Panc1 (cell line): ENCODE data around the gene SUGCT. TPM values are rescaled to one million over a fixed set of nuclear protein-coding genes. Genes with fewer than 3 reads are reported as not detected.

ENCODE experiments used
- ATAC-seq: fragments of 200-7000 bp; cut with Tn5 transposase; 2 replicates; pipeline ENCODE4 v1.9.1; 2020; ENCODE audit warnings: mild to moderate bottlenecking, moderate library complexity
- BruUV-seq: library from RNA; stranded (reverse); fragments of 400-500 nt; replicated peaks from 2 replicates; lab custom pipeline; 2021; lab: Mats Ljungman, UMichigan
- CTCF ChIA-PET: fragments of 300-600 bp; sonication (Branson Sonifier 250); formaldehyde crosslinking; loops from one replicate; lab custom pipeline; 2022; ENCODE audit warnings: antibody characterized with exemption; lab: Charles Lee
- POLR2A ChIA-PET: fragments of 300-600 bp; sonication (Branson Sonifier 250); formaldehyde crosslinking; loops from one replicate; lab custom pipeline; 2022; ENCODE audit warnings: antibody characterized with exemption; lab: Charles Lee
- DNase-seq: peaks from one replicate; pipeline ENCODE4 v3.0.0-alpha.2; 2010; ENCODE audit warnings: low read depth, low spot score
- H3K27ac ChIP-seq: 2 replicates; pipeline ENCODE4 v1.5.1; 2011; ENCODE audit warnings: mild to moderate bottlenecking, low read length, inconsistent platforms
- H3K27me3 ChIP-seq: fragments of 200-500 bp; sonication (Bioruptor generic); 2 replicates; pipeline ENCODE4 v1.6.0; 2014; ENCODE audit warnings: low read length, inconsistent platforms; ENCODE audit not compliant: control insufficient read depth, insufficient read depth
- H3K36me3 ChIP-seq: fragments of 200-500 bp; sonication (Bioruptor generic); 2 replicates; pipeline ENCODE4 v1.5.1; 2014; ENCODE audit warnings: inconsistent platforms, mild to moderate bottlenecking, low read length, moderate library complexity; ENCODE audit not compliant: control insufficient read depth, insufficient read depth
- H3K4me1 ChIP-seq: 2 replicates; pipeline ENCODE4 v1.5.1; 2011; ENCODE audit warnings: inconsistent platforms, mild to moderate bottlenecking, low read length, moderate library complexity; ENCODE audit not compliant: control insufficient read depth, insufficient read depth
- H3K4me3 ChIP-seq, 2 experiments: 2 replicates each; pipeline ENCODE4 v1.5.1; 2011 to 2012; ENCODE audit warnings: low read depth in 2 of 2, low read length in 2 of 2, mild to moderate bottlenecking in 2 of 2, inconsistent platforms in 1 of 2, moderate library complexity in 1 of 2
- H3K9me3 ChIP-seq: fragments of 200-500 bp; sonication (Bioruptor generic); 2 replicates; pipeline ENCODE4 v1.5.1; 2014; ENCODE audit warnings: low read depth, mild to moderate bottlenecking, inconsistent platforms, low read length, moderate library complexity; ENCODE audit not compliant: control insufficient read depth, insufficient read depth
- POLR2AphosphoS5 ChIP-seq: IDR thresholded peaks from 2 replicates; pipeline ENCODE4 v1.6.1; 2012; ENCODE audit warnings: mild to moderate bottlenecking, low read depth, low read length, moderate library complexity
- SIN3A ChIP-seq: IDR thresholded peaks from 2 replicates; pipeline ENCODE4 v1.6.1; 2012; ENCODE audit warnings: low read depth, mild to moderate bottlenecking, low read length, moderate library complexity, borderline replicate concordance; ENCODE audit not compliant: insufficient read depth
- TCF7L2 ChIP-seq: IDR thresholded peaks from 2 replicates; pipeline ENCODE4 v1.6.1; 2011; ENCODE audit warnings: mild to moderate bottlenecking, low read depth, low read length, inconsistent platforms
- in situ Hi-C: cut with HindIII; loops from 2 replicates; pipeline ENCODE4 v1.10.0; 2016; ENCODE audit warnings: low sequenced_read_pairs, low pct_unique_long_range_greater_than_20kb
- intact Hi-C: fragments of 100-400 bp; cut with micrococcal nuclease; formaldehyde crosslinking; loops from one replicate; pipeline ENCODE4 v1.10.0; 2022; ENCODE audit not compliant: unreplicated experiment
- total RNA-seq: library from RNA; stranded (reverse); gene quantifications from one replicate; pipeline ENCODE4 v1.2.1, GENCODE V29; 2021; ENCODE audit not compliant: unreplicated experiment
- TF ChIP-seq, protein P1 (sequence below): fragments of 450-650 bp; IDR thresholded peaks from 2 replicates; pipeline ENCODE4 v1.5.1; 2017; ENCODE audit warnings: mild to moderate bottlenecking
- TF ChIP-seq, protein P2 (sequence below), 2 experiments: IDR thresholded peaks; 2 replicates each; pipeline ENCODE4 v1.6.1; 2011 to 2012; ENCODE audit warnings: low read depth in 2 of 2, control low read depth in 1 of 2, low read length in 1 of 2, mild to moderate bottlenecking in 1 of 2, moderate library complexity in 1 of 2; ENCODE audit not compliant: insufficient read depth in 1 of 2

Gene SUGCT
- total RNA-seq, 1 experiment from 2014 or later = 3.1 TPM

DNA sequence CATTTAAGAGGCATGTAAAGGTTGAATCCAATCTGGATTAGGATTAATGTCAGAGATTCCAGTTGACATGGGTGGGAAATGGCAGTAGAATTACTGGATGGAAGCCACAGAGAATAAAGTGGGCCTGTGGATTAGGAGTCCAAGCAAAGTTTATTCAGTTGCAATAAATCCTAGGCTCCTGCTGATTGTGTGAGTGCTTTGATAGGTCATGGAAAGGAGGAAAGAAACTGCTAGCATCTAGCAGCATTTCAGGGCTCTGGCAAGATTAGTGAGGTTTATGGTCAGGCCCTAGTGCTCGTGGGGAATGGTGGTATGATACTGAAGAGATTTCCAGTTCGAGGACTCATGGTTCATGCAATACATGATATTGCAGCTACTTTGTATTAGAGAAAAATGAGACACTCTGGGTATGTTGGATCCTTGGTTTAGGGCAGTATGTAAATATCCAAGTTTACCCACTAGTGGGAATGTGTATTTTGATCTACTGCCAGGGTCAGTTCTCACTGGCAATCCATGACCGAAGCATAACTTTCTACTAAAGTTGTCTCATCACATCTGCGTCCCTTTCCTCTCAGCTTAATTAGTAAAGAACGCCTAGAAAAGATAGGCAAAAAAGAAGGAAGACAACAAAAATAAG lies 235.0 kb downstream of the SUGCT start:
- intact Hi-C loops (no loop called here), in situ Hi-C loops (no loop called here)
- ChIA-PET POLR2A (no interaction called here), CTCF (no interaction called here)
- no peak for TF ChIP-seq SIN3A
- TF ChIP-seq TCF7L2 = no peak
- TF ChIP-seq, protein P1, sequence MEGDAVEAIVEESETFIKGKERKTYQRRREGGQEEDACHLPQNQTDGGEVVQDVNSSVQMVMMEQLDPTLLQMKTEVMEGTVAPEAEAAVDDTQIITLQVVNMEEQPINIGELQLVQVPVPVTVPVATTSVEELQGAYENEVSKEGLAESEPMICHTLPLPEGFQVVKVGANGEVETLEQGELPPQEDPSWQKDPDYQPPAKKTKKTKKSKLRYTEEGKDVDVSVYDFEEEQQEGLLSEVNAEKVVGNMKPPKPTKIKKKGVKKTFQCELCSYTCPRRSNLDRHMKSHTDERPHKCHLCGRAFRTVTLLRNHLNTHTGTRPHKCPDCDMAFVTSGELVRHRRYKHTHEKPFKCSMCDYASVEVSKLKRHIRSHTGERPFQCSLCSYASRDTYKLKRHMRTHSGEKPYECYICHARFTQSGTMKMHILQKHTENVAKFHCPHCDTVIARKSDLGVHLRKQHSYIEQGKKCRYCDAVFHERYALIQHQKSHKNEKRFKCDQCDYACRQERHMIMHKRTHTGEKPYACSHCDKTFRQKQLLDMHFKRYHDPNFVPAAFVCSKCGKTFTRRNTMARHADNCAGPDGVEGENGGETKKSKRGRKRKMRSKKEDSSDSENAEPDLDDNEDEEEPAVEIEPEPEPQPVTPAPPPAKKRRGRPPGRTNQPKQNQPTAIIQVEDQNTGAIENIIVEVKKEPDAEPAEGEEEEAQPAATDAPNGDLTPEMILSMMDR = no peak
- TF ChIP-seq, protein P2, sequence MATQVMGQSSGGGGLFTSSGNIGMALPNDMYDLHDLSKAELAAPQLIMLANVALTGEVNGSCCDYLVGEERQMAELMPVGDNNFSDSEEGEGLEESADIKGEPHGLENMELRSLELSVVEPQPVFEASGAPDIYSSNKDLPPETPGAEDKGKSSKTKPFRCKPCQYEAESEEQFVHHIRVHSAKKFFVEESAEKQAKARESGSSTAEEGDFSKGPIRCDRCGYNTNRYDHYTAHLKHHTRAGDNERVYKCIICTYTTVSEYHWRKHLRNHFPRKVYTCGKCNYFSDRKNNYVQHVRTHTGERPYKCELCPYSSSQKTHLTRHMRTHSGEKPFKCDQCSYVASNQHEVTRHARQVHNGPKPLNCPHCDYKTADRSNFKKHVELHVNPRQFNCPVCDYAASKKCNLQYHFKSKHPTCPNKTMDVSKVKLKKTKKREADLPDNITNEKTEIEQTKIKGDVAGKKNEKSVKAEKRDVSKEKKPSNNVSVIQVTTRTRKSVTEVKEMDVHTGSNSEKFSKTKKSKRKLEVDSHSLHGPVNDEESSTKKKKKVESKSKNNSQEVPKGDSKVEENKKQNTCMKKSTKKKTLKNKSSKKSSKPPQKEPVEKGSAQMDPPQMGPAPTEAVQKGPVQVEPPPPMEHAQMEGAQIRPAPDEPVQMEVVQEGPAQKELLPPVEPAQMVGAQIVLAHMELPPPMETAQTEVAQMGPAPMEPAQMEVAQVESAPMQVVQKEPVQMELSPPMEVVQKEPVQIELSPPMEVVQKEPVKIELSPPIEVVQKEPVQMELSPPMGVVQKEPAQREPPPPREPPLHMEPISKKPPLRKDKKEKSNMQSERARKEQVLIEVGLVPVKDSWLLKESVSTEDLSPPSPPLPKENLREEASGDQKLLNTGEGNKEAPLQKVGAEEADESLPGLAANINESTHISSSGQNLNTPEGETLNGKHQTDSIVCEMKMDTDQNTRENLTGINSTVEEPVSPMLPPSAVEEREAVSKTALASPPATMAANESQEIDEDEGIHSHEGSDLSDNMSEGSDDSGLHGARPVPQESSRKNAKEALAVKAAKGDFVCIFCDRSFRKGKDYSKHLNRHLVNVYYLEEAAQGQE (IDR thresholded peaks at IDR 0.05; ENCODE audit: insufficient read depth in 1 of 2, low read depth in 2 of 2, low read length in 1 of 2) = no peak
- no peak for TF ChIP-seq POLR2AphosphoS5
- Histone ChIP-seq H3K9me3 (no peaks in the 10 kb centered on the region), H3K4me1 (no peaks in the 10 kb centered on the region), H3K27me3 (no peaks in the 10 kb centered on the region), H3K27ac (no peak overlapping the region), H3K36me3 (no peaks in the 10 kb centered on the region), H3K4me3 (no peak overlapping the region)
- no TSS peak for BruUV-seq
- no peak for DNase-seq
- ATAC-seq = no peak

DNA sequence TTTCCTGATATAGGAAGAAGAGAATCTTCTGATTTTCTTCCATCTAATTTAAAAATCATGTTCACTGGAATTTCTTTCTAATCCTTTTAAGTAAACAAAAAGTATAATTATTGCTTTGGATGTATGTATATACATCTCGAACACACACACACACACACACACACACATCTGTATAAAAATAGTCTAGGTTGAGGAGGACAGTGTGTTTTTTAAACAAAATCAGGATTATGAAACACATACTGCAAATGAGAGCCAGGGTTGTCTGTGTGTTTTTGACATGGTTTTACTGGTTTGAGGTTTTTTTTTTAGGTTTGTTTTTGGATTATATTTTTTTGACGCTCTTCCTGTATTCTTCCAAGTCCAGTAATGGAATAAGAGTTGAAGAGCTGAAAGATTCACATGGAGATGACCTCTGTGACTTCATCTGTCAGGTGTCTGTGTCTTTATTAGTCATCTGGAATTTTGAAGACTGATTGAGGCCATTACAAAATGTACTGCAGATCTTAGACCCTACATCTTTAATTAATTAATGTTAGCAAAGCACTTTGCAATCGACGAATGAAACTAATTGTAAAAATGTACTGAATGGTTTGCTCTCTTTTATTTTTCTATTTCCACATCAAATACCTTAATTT lies 237.1 kb downstream of the SUGCT start:
- no peaks in the 10 kb centered on the region for H3K4me1 ChIP-seq
- CTCF ChIA-PET = no interaction called here
- no peaks in the 10 kb centered on the region for H3K9me3 ChIP-seq
- POLR2A ChIA-PET = no interaction called here
- no peaks in the 10 kb centered on the region for H3K27me3 ChIP-seq
- TF ChIP-seq POLR2AphosphoS5 (no peak), TCF7L2 (no peak), SIN3A (no peak)
- TF ChIP-seq, protein P1 = no peak
- TF ChIP-seq, protein P2 (IDR thresholded peaks at IDR 0.05; ENCODE audit: insufficient read depth in 1 of 2, low read depth in 2 of 2, low read length in 1 of 2) = no peak
- no peaks in the 10 kb centered on the region for H3K36me3 ChIP-seq
- no peak for ATAC-seq
- no peak overlapping the region for H3K27ac ChIP-seq
- DNase-seq = no peak
- BruUV-seq = no TSS peak
- in situ Hi-C loops (no loop called here), intact Hi-C loops (no loop called here)
- no peak overlapping the region for H3K4me3 ChIP-seq
